Measurements from ENCODE around the gene L3MBTL4.
"Not testable (repeated sequence)": the region's sequence is repeated elsewhere in the genome, so short reads cannot be mapped to it uniquely, and the experiment has no call there.

DNA sequence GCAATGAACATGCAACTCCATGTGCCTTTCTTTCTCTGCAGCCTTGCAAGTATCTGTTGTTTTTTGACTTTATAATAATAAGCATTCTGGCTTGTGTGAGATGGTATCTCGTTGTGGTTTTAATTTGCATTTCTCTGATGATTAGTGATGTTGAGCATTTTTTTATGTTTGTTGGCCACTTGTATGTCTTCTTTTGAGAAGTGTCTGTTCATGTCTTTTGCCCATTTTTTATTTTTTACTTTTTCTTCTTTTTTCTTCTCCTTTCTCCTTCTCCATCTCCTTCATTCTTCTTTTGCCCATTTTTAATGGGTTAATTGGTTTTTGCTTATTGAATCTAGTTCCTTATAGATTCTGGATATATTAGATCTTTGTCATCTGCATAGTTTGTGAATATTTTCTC is 155.4 kb downstream of the L3MBTL4 start:
- TF ChIP-seq, protein P1, sequence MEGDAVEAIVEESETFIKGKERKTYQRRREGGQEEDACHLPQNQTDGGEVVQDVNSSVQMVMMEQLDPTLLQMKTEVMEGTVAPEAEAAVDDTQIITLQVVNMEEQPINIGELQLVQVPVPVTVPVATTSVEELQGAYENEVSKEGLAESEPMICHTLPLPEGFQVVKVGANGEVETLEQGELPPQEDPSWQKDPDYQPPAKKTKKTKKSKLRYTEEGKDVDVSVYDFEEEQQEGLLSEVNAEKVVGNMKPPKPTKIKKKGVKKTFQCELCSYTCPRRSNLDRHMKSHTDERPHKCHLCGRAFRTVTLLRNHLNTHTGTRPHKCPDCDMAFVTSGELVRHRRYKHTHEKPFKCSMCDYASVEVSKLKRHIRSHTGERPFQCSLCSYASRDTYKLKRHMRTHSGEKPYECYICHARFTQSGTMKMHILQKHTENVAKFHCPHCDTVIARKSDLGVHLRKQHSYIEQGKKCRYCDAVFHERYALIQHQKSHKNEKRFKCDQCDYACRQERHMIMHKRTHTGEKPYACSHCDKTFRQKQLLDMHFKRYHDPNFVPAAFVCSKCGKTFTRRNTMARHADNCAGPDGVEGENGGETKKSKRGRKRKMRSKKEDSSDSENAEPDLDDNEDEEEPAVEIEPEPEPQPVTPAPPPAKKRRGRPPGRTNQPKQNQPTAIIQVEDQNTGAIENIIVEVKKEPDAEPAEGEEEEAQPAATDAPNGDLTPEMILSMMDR (conservative IDR thresholded peaks at IDR 0.05) = not testable (repeated sequence)
- TF ChIP-seq EZH2 (IDR thresholded peaks at IDR 0.05; ENCODE audit: low read depth) = not testable (repeated sequence)
